HepG2 (cell line): ENCODE results near the gene KIF3A. TPM values are rescaled to one million over a fixed set of nuclear protein-coding genes. Genes with fewer than 3 reads are reported as not detected.

ENCODE experiments used
- ARNT2 ChIP-seq: sonication (generic); formaldehyde crosslinking; IDR thresholded peaks from 2 replicates; pipeline ENCODE4 v1.8.0; 2022; ENCODE audit warnings: mild to moderate bottlenecking, low read depth, missing genetic modification reagents, moderate library complexity
- ARNTL ChIP-seq: sonication (generic); formaldehyde crosslinking; IDR thresholded peaks from 2 replicates; pipeline ENCODE4 v1.4.0; 2020; ENCODE audit warnings: mild to moderate bottlenecking, missing genetic modification reagents
- DMAP1 ChIP-seq: IDR thresholded peaks from 2 replicates; pipeline ENCODE4 v1.6.1; 2016
- FOSL1 ChIP-seq: sonication (generic); formaldehyde crosslinking; IDR thresholded peaks from 2 replicates; pipeline ENCODE4 v1.9.0; 2021; ENCODE audit warnings: missing genetic modification reagents, borderline replicate concordance
- HDAC2 ChIP-seq: sonication (generic); formaldehyde crosslinking; IDR thresholded peaks from 2 replicates; pipeline ENCODE4 v1.4.0; 2020; ENCODE audit warnings: missing genetic modification reagents
- HDAC6 ChIP-seq: fragments of 200-600 bp; sonication (generic); IDR thresholded peaks from 2 replicates; pipeline ENCODE4 v1.7.0; 2017; ENCODE audit warnings: mild to moderate bottlenecking, antibody characterized with exemption, low read length, low read depth
- NONO ChIP-seq, 2 experiments: fragments of 450-650 bp in 1 of 2; sonication (generic) in 1 of 2; formaldehyde crosslinking in 1 of 2; IDR thresholded peaks in 1 of 2; conservative IDR thresholded peaks in 1 of 2; 2 replicates each; pipeline versions ENCODE4 v1.6.1 to v1.8.0; 2017 to 2022; ENCODE audit warnings: mild to moderate bottlenecking in 1 of 2, missing genetic modification reagents in 1 of 2, moderate library complexity in 1 of 2
- PHB2 ChIP-seq: fragments of 450-650 bp; IDR thresholded peaks from 2 replicates; pipeline ENCODE4 v1.6.1; 2018; ENCODE audit not compliant: partially characterized antibody
- RORA ChIP-seq: sonication (generic); formaldehyde crosslinking; IDR thresholded peaks from 2 replicates; pipeline ENCODE4 v1.5.0; 2020; ENCODE audit warnings: mild to moderate bottlenecking, missing genetic modification reagents, moderate library complexity
- SAFB2 ChIP-seq: sonication (generic); formaldehyde crosslinking; IDR thresholded peaks from 2 replicates; pipeline ENCODE4 v1.5.1; 2020; ENCODE audit warnings: missing genetic modification reagents, low read depth, mild to moderate bottlenecking, borderline replicate concordance
- TAF1 ChIP-seq: sonication (generic); formaldehyde crosslinking; IDR thresholded peaks from 2 replicates; pipeline ENCODE4 v1.4.0; 2020; ENCODE audit warnings: missing genetic modification reagents
- XRCC5 ChIP-seq: fragments of 200-400 bp; formaldehyde crosslinking; optimal IDR thresholded peaks from 2 replicates; pipeline ENCODE3; 2017; ENCODE audit warnings: mild to moderate bottlenecking, low read length
- ZBTB38 ChIP-seq: sonication (generic); formaldehyde crosslinking; IDR thresholded peaks from 2 replicates; pipeline ENCODE4 v1.5.1; 2020; ENCODE audit warnings: mild to moderate bottlenecking, missing genetic modification reagents
- ZC3H13 ChIP-seq: sonication (generic); formaldehyde crosslinking; IDR thresholded peaks from 2 replicates; pipeline ENCODE4 v1.8.1; 2023; ENCODE audit warnings: mild to moderate bottlenecking, missing genetic modification reagents, moderate library complexity
- ZNF143 ChIP-seq: sonication (generic); formaldehyde crosslinking; IDR thresholded peaks from 2 replicates; pipeline ENCODE4 v1.4.0; 2020; ENCODE audit warnings: missing genetic modification reagents
- ZNF160 ChIP-seq: sonication (generic); formaldehyde crosslinking; IDR thresholded peaks from 2 replicates; pipeline ENCODE4 v1.8.0; 2022; ENCODE audit warnings: mild to moderate bottlenecking, inconsistent platforms, missing genetic modification reagents
- ZNF224 ChIP-seq: sonication (generic); formaldehyde crosslinking; IDR thresholded peaks from 2 replicates; pipeline ENCODE4 v1.5.0; 2020; ENCODE audit warnings: mild to moderate bottlenecking, missing genetic modification reagents
- ZNF234 ChIP-seq: sonication (generic); formaldehyde crosslinking; conservative IDR thresholded peaks from 2 replicates; pipeline ENCODE4 v1.5.1; 2020; ENCODE audit warnings: mild to moderate bottlenecking, missing genetic modification reagents
- ZNF333 ChIP-seq: sonication (generic); formaldehyde crosslinking; IDR thresholded peaks from 2 replicates; pipeline ENCODE4 v1.4.0; 2020; ENCODE audit warnings: mild to moderate bottlenecking, missing genetic modification reagents, borderline replicate concordance
- ZNF430 ChIP-seq: sonication (generic); formaldehyde crosslinking; IDR thresholded peaks from 2 replicates; pipeline ENCODE4 v1.9.0; 2021; ENCODE audit warnings: mild to moderate bottlenecking, missing genetic modification reagents
- ZNF501 ChIP-seq: sonication (generic); formaldehyde crosslinking; IDR thresholded peaks from 2 replicates; pipeline ENCODE4 v1.5.1; 2020; ENCODE audit warnings: mild to moderate bottlenecking, moderate library complexity, missing genetic modification reagents
- ZNF607 ChIP-seq: sonication (generic); formaldehyde crosslinking; IDR thresholded peaks from 2 replicates; pipeline ENCODE4 v1.5.1; 2020; ENCODE audit warnings: missing genetic modification reagents, mild to moderate bottlenecking, borderline replicate concordance
- polyA plus RNA-seq, 8 experiments: library from polyadenylated mRNA; depleted of rRNA in 3 of 8; stranded (reverse) in 7 of 8; unstranded in 1 of 8; fragments of >200 nt; fragmentation: Illumina TruSeq in 4 of 8; extraction: Trizol in 4 of 8; gene quantifications; 2 replicates each; pipeline versions ENCODE4 v1.2.1 to v1.2.3, GENCODE V29; 2011 to 2016; ENCODE audit warnings: low read depth in 4 of 8, missing spikeins in 1 of 8, mixed read lengths in 1 of 8; ENCODE audit not compliant: insufficient read depth in 1 of 8
- total RNA-seq, 5 experiments: library from RNA; depleted of rRNA; stranded (reverse); fragments of >200 nt; fragmentation: Illumina TruSeq; extraction: Trizol; gene quantifications; 2 replicates each; pipeline ENCODE4 v1.2.3, GENCODE V29; 2016; ENCODE audit warnings: low read depth in 1 of 5
- TF ChIP-seq, protein P1 (sequence below): sonication (generic); formaldehyde crosslinking; IDR thresholded peaks from 2 replicates; pipeline ENCODE4 v1.4.0; 2020; ENCODE audit warnings: low read depth, mild to moderate bottlenecking, missing genetic modification reagents
- TF ChIP-seq, protein P2 (sequence below): sonication (generic); formaldehyde crosslinking; conservative IDR thresholded peaks from 2 replicates; pipeline ENCODE4 v1.8.0; 2022; ENCODE audit warnings: mild to moderate bottlenecking, moderate library complexity, missing genetic modification reagents
- TF ChIP-seq, protein P3 (sequence below): sonication (generic); formaldehyde crosslinking; IDR thresholded peaks from 2 replicates; pipeline ENCODE4 v1.4.0; 2020; ENCODE audit warnings: missing genetic modification reagents

The KIF3A gene
- total and polyA plus RNA-seq, 2 of the 13 experiments (the other 11 are each of a cell fraction or from before 2014, with no cell fraction given), result 2.3 to 8.4 TPM

DNA sequence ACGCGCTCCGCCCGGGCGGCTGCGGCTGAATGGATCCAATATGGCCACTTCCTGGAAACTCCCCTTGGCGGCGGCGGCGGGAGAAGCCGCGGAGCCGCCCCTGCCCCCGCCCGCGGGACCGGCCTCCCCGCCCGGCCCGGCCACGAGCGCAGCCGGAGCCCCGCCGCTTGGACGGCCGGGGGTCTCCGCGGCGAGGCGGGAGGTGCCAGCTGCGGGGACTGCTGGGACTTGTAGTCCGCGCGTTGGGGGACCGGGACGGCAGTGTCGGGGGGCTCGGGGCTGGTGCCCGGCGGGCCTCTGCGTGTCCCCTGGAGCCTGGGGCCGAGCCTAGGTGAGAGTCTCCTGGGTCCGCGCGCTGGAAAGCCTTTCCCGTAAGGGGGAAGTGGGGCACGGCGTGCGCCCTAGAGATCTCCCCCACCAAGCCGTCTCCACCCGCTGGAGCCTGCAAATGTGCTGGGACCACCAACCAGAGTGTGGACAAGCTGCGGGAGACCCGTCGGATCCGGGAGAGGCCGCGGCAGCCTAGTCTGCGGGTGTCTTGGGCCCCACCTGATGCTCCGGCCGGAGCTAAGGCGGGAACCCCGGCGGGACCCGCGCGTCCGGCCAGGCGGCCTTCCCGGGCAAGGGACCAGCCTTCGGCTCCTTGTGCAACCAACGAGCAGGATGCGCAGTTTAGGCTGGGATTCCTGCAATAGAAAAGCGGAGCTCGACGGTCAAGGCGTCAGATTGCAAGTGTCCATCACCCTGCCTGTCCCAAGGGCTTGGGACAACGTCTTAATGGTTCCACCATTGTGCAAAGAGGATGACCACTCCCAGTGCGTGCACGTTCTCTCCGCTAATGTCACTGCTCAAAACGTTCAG, 40.1 kb upstream of the KIF3A start, which contains the start of gene SEPTIN8 (continued):
- TF ChIP-seq, protein P1, sequence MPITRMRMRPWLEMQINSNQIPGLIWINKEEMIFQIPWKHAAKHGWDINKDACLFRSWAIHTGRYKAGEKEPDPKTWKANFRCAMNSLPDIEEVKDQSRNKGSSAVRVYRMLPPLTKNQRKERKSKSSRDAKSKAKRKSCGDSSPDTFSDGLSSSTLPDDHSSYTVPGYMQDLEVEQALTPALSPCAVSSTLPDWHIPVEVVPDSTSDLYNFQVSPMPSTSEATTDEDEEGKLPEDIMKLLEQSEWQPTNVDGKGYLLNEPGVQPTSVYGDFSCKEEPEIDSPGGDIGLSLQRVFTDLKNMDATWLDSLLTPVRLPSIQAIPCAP (CRISPR knock-in tag), result no peak
- no peak for TF ChIP-seq RORA (CRISPR knock-in tag)
- TF ChIP-seq, protein P2, sequence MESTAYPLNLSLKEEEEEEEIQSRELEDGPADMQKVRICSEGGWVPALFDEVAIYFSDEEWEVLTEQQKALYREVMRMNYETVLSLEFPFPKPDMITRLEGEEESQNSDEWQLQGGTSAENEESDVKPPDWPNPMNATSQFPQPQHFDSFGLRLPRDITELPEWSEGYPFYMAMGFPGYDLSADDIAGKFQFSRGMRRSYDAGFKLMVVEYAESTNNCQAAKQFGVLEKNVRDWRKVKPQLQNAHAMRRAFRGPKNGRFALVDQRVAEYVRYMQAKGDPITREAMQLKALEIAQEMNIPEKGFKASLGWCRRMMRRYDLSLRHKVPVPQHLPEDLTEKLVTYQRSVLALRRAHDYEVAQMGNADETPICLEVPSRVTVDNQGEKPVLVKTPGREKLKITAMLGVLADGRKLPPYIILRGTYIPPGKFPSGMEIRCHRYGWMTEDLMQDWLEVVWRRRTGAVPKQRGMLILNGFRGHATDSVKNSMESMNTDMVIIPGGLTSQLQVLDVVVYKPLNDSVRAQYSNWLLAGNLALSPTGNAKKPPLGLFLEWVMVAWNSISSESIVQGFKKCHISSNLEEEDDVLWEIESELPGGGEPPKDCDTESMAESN, result peak; percentile 45; the same call in 1 of the 2 replicates
- peak; percentile 2; the same call in 1 of the 2 replicates for TF ChIP-seq TAF1 (CRISPR knock-in tag)
- no peak for TF ChIP-seq ZNF333 (CRISPR knock-in tag)
- no peak for TF ChIP-seq XRCC5
- no peak for TF ChIP-seq PHB2
- TF ChIP-seq ZNF501 (CRISPR knock-in tag), result peak; percentile 26; the same call in 1 of the 2 replicates
- TF ChIP-seq ARNTL (CRISPR knock-in tag), result no peak
- TF ChIP-seq ARNT2 (CRISPR knock-in tag), result no peak
- TF ChIP-seq ZC3H13 (CRISPR knock-in tag), result peak; percentile 53; the same call in 1 of the 2 replicates
- TF ChIP-seq DMAP1, result no peak; the same call in 1 of the 2 replicates
- no peak for TF ChIP-seq NONO (IDR thresholded peaks at IDR 0.05)
- TF ChIP-seq NONO (CRISPR knock-in tag; conservative IDR thresholded peaks at IDR 0.05), result peak; percentile 69; the same call in 1 of the 2 replicates
- peak; percentile 13; the same call in 1 of the 2 replicates for TF ChIP-seq ZNF607
- TF ChIP-seq HDAC6, result no peak
- peak; percentile 75 for TF ChIP-seq ZBTB38 (CRISPR knock-in tag)
- TF ChIP-seq ZNF143, result peak; percentile 86
- no peak for TF ChIP-seq SAFB2 (CRISPR knock-in tag)
- TF ChIP-seq ZNF224, result no peak
- no peak for TF ChIP-seq ZNF160 (CRISPR knock-in tag)
- no peak for TF ChIP-seq FOSL1 (CRISPR knock-in tag)
- TF ChIP-seq, protein P3, sequence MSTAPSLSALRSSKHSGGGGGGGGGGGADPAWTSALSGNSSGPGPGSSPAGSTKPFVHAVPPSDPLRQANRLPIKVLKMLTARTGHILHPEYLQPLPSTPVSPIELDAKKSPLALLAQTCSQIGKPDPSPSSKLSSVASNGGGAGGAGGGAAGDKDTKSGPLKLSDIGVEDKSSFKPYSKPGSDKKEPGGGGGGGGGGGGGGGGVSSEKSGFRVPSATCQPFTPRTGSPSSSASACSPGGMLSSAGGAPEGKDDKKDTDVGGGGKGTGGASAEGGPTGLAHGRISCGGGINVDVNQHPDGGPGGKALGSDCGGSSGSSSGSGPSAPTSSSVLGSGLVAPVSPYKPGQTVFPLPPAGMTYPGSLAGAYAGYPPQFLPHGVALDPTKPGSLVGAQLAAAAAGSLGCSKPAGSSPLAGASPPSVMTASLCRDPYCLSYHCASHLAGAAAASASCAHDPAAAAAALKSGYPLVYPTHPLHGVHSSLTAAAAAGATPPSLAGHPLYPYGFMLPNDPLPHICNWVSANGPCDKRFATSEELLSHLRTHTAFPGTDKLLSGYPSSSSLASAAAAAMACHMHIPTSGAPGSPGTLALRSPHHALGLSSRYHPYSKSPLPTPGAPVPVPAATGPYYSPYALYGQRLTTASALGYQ (CRISPR knock-in tag), result no peak
- TF ChIP-seq ZNF430 (CRISPR knock-in tag), result no peak
- no peak for TF ChIP-seq HDAC2 (CRISPR knock-in tag)
- no peak for TF ChIP-seq ZNF234 (CRISPR knock-in tag)
